GM13976 (cell line): ENCODE measurements around the gene SYT1.

Source experiments
- DNase-seq: peaks from one replicate; pipeline ENCODE4 v3.0.0; 2012; ENCODE audit warnings: low spot score
- in situ Hi-C: fragments of 300-500 bp; cut with MboI; formaldehyde crosslinking; loops from one replicate; pipeline ENCODE4 v1.12.0; 2022; ENCODE audit warnings: low sequenced_read_pairs, mixed read lengths, inconsistent platforms; ENCODE audit not compliant: unreplicated experiment
- TF ChIP-seq, protein P1 (sequence below): IDR thresholded peaks from 2 replicates; pipeline ENCODE4 v1.5.1; 2012; ENCODE audit warnings: borderline replicate concordance, mild to moderate bottlenecking; ENCODE audit not compliant: insufficient read depth; ENCODE audit errors: extremely low read depth, missing control alignments, control extremely low read depth

The SYT1 gene

DNA sequence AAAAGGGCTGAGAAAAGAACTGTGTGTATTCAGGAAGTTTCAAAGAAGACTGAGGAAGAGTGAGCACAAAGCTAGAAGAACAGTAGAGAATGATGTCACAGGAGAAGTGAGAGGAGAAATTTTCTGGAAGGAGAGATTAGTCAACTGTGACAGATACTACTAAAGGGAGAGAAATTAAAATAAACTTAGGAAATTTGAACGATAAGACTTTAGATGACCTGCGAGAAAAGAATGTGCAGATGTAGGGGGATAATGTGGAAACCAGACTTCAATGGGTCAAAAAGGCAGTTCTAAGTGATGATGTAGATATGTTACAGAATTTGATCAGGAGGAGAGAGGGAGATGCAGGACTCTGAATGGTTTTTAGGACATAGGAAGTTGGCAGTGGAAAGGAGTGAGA is 287.4 kb downstream of the SYT1 start:
- in situ Hi-C loops: no loop called here
- DNase-seq: no peak
- TF ChIP-seq, protein P1, sequence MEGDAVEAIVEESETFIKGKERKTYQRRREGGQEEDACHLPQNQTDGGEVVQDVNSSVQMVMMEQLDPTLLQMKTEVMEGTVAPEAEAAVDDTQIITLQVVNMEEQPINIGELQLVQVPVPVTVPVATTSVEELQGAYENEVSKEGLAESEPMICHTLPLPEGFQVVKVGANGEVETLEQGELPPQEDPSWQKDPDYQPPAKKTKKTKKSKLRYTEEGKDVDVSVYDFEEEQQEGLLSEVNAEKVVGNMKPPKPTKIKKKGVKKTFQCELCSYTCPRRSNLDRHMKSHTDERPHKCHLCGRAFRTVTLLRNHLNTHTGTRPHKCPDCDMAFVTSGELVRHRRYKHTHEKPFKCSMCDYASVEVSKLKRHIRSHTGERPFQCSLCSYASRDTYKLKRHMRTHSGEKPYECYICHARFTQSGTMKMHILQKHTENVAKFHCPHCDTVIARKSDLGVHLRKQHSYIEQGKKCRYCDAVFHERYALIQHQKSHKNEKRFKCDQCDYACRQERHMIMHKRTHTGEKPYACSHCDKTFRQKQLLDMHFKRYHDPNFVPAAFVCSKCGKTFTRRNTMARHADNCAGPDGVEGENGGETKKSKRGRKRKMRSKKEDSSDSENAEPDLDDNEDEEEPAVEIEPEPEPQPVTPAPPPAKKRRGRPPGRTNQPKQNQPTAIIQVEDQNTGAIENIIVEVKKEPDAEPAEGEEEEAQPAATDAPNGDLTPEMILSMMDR: no peak

DNA sequence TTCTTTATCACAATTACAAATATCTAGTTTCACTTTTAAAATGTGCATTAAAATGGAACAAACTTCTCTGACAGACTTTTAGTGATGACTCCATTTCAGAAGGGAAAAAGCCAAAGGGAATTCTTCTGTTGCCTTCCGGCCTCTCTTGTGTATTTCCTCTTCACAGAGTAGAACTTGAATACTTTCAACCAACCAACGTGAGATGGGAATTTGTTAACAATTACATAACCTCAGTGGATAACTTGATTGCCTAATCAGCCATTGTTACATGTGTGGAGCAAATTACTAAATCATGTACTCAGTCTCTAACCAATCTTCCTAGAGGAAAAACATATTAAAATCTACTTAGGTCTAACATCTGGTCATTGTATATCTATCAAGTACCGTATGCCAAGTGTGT is 291.1 kb downstream of the SYT1 start:
- DNase-seq: no peak
- TF ChIP-seq, protein P1: no peak
- in situ Hi-C loops: no loop called here

DNA sequence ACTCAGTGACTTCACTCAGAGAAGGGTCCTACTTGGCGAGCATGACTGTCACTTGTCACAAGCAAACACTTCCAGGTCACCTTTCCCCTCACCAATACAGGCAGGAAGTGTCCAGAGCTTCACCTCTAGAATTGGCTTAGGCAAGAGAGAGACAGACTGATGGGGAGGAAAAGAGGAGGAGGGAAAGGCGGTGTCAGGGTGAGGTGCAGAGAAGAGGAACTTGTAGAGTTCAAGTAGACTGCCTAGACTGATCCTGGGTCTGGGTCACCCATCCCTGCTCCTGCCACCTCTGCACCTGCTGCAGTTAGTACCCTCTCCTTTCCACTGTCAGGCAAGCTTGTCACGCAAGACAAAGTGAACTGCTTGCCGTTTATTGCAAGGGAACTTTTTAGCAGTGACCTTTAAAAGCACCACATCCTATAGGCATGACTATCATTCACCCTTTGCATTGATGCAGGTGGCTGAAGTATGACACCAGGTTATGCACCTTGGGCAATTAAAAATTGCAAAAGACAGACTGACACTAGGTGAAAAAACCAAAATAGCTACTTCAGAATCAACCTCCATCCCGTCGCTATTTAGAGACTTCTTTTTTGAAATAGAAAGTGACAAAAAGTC is 292.4 kb downstream of the SYT1 start:
- in situ Hi-C loops: no loop called here
- DNase-seq: no peak
- TF ChIP-seq, protein P1: no peak

DNA sequence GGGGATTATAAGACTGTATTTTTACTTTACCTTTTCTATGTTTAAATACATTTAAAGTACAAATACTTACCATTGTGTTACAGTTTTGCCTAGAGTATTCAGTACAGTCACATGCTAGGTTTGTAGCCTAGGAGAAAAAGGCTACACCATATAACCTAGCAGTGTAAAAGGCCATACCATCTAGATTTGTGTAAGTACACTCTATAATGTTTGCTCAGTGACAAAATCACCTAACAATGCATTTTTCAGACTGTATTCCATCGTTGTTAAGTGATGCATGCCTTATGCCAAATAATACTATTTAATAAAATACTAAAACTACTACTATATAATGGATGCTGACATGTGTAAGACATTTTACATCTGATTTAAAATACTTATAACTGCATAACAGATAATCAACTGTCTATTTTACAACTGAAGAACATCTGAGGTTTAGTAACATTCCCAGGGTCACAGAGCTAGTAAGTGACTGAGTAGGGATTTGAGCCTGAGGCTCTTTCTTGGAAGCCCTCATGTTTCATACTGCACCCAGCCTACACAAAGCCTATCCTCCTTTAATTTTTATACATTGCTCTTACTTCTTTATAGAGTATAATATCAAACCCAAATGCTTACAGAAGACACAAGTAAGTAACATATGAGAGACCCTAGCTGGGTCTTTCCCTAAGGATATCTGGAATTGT is 296.8 kb downstream of the SYT1 start:
- no peak for DNase-seq
- in situ Hi-C loops: no loop called here
- TF ChIP-seq, protein P1: no peak

- in situ Hi-C loops: no loop called here
- TF ChIP-seq, protein P1: no peak
- no peak for DNase-seq
Observed at GRCh38 chr12:79162147-79162772, 297.7 kb downstream of the SYT1 start.

DNA sequence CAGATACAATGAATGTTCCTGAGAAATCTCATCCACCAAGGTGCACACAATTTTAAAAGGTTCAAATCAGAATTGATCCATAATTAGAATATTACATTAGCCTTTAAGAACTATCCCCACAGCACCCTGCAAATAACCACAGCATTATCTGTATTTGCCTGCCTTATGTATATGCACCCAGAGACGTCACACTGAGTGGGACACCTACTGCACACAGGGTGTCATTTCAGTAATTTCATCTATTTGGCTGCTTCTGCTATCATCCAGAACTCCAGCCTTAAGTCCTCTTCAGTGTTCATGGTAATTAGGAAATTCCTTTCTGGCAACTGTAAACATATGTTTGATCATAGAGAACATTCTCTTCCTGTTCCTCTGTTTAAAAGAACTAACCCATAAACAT is 298.4 kb downstream of the SYT1 start:
- no peak for DNase-seq
- in situ Hi-C loops: no loop called here
- TF ChIP-seq, protein P1: no peak
